Mammary epithelial cell (primary cell): ENCODE measurements around the gene OR10P1.

Experiments used
- CTCF ChIP-seq, 2 donors: IDR thresholded peaks in 1 of 2; conservative IDR thresholded peaks in 1 of 2; 2 replicates each; pipeline ENCODE4 v1.5.1; 2011 to 2012; ENCODE audit warnings: inconsistent platforms in 2 of 2, low read length in 2 of 2, mild to moderate bottlenecking in 2 of 2, control low read depth in 1 of 2, low read depth in 1 of 2; ENCODE audit not compliant: insufficient read depth in 1 of 2; ENCODE audit errors: extremely low read depth in 1 of 2
- EZH2 ChIP-seq: IDR thresholded peaks from 2 replicates; pipeline ENCODE4 v1.6.1; 2012; ENCODE audit warnings: low read length, inconsistent platforms, borderline replicate concordance

- TF ChIP-seq CTCF (conservative IDR thresholded peaks at IDR 0.05 in 1 of 2, IDR thresholded peaks at IDR 0.05 in 1 of 2; ENCODE audit: extremely low read depth in 1 of 2, insufficient read depth in 1 of 2, low read depth in 1 of 2, low read length in 2 of 2) = no peak
- no peak for TF ChIP-seq EZH2
Observed at GRCh38 chr12:55629058-55629841, 7.4 kb upstream of the OR10P1 start.
